HG02759 (cell line): Measurements from ENCODE around the gene MEIOC.
"Not testable (repeated sequence)": the region's sequence is repeated elsewhere in the genome, so short reads cannot be mapped to it uniquely, and the experiment has no call there.

Source experiments
- ATAC-seq: cut with Tn5 transposase; IDR thresholded peaks from one replicate; pipeline ENCODE4 v1.9.1; 2021; ENCODE audit warnings: mild to moderate bottlenecking, moderate library complexity; ENCODE audit not compliant: unreplicated experiment

Gene MEIOC

DNA sequence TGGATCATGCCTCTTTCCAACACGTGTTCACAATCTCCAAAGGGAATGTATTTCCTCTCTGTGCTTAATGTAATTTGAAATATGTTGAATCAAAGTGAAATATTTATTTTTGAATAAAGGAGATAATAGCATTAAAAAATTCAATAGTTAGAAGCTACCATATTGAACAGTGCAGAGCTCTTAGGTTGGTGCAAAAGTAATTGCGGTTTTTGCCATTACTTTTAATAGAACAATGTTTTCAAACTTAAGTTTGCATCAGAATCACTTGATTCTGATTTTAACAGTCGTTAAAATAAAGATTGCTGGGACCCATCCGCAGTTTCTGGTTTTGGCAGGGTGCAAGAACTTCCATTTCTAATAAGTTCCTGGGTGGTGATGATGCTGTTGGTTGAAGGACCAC lies 10.0 kb upstream of the MEIOC start:
- ATAC-seq: no peak

DNA sequence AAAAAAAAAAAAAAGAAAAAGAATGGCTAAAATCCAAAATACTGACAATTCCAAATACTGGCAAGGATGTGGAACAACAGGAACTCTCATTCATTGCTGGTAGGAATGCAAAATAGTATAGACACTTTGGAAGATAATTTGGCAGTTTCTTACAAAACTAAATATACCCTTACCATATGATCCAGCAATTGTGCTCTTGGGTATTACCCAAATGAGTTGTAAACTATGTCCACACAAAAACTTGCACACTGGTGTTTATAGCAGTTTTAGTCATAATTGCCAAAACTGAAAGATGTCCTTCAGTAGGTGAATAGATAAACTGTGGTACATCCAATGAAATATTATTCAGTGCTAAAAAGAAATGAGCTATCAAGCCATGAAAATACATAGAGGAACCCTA lies 8.5 kb upstream of the MEIOC start:
- no peak for ATAC-seq

DNA sequence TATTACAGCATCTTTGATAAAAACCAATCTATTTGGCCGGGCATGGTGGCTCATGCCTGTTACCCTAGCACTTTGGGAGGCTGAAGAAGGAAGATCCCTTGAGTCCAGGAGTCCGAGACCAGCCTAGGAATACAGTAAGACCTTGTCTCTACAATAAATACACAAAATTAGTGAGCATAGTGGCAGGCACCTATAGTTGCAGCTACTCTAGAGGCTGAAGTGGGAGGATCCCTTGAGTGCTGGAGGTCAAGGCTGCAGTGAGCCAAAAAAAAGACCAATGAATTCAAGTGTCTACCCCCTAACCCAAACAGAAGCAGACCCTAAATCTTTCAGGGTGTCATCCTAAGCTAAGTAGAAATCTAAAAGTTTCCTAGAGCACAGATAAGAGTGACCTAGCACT lies 7.3 kb upstream of the MEIOC start:
- no peak for ATAC-seq

DNA sequence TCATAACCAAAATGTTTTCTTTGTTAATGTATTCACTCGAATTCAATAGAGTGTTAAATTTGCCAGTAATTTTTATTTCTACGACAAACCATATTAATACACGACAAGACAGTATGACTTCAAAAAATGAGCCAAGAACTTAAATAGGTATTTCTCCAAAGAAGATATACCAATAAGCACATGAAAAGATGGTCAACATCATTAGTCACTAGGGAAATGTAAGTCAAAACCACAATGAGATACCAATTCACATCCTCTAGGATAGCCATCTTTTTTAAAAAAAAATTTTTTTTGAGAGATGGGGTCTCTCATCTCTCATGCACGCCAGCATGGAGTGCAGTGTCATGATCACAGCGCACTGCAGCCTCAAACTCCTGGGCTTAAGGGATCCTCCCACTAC lies 5.0 kb upstream of the MEIOC start:
- ATAC-seq: no peak

DNA sequence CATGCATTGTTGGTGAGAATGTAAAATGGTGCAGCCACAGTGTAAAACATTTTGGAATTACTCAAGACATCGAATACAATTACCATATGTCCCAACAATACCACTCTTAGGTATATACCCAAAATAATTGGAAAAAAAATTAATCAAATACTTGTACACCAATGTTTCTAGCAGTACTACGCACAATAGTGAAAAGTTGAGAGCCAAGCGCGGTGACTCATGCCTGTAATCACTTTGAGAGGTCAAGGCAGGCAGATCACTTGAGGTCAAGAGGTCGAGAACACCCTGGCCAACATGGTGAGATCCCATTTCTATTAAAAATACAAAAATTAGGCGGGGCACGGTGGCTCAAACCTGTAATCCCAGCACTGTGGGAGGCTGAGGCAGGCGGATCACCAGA lies 3.5 kb upstream of the MEIOC start:
- ATAC-seq: no peak

DNA sequence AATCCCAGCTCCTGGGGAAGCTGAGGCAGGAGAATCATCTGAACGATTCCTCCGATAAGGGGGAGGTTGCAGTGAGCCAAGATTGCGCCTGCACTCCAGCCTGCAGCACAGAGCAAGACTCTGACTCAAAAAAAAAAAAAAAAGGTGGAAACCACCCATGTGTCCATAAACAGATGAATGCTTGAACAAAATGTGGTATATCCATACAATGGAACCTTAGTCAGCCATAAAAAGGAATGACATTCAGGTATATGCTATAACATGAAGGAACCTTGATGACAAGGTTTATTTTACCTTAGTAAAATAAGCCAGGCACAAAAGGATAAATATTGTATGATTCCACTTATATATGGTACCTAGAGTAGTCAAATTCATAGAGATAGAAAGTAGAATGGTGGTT lies 2.9 kb upstream of the MEIOC start:
- no peak for ATAC-seq

DNA sequence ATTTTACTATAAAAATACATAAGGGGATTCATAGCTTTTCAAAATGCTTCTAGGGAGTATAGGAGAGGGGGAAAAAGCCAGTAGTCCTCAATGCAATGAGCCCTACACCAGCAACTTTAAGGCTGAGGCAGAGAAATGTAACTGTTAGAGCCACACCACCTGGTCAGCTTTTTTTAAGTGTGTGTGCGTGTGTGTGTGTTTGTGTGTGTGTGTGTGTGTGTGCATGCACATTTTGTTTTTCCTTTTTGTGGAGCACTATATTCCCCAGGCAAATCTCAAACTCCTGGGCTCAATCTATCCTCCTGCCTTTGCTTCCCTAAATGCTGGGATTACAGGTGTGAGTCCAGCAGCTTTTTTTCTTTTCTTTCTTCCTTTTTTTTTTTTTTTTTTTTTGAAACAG lies 2.3 kb upstream of the MEIOC start:
- ATAC-seq: no peak

DNA sequence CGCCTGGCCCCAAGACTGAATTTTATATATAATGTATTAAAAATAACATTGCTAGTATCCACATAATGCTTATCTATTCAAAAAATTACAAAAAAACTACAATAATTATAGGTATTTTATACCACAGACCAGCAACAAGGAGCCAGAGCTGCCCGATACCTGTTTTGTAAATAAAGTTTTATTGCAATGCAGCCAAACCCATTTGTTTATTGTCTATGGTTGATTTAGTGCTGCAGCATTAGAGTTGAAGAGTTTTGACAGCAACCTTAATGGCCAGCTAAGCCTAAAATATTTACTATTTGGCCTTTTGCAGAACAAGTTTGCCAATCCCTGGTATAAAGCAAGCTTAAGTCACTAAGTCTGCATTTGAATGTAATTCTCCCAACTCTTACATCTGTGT lies 5.6 kb downstream of the MEIOC start:
- no peak for ATAC-seq

DNA sequence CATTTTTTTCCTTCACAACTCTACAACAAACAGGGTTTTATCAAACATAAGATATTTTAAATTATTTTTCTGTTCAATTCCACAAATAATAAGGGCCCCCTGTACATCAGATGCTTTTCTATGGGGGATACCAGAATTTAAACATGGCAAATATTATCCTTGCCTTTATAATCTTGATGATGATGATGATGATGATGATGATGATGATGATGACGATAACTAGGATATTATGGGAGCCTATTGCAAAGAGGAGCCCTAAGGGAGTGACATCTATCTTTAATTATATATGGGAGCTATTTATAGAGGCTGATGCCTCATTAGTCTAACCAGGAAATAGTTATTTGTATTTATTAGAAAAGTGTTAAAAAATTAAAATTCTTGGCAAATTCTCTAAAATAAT lies 6.8 kb downstream of the MEIOC start:
- ATAC-seq: no peak

DNA sequence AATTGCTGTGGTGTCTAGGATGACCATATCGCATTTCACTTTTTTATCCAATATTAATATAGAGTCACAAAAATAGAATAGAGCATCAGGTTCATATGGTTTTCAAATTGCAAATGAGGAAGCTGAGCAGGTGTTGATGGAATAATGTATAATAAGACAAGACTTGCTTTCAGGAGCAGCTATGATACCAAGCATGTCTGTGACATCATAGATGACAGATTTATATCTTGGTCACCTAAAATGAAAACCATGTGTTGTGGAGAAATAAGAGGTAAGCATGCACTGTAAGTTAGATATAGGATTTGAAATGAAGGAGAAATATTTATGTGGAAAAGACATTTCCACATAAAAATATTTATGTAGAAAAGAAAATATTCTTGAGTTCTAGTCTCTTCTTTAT lies 8.6 kb downstream of the MEIOC start:
- ATAC-seq: no peak

DNA sequence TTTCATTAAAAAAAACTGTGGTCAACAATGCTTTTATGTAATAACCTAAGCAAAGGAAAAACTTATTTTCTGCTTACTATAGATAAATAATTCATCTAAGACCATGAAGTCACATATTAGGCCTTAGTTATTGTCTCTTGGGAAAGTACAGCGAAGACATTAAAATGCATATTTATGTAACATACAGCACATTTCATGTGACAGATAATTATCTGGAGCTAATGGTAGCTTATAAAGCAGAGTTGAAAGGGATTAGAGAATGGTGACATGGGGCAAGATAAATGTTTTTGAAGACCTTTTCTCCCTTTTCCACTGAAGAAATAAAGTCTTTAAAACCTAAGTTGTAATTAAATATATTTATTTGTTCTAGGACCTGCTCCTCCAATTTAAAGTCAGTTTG lies 9.7 kb downstream of the MEIOC start:
- ATAC-seq: no peak

DNA sequence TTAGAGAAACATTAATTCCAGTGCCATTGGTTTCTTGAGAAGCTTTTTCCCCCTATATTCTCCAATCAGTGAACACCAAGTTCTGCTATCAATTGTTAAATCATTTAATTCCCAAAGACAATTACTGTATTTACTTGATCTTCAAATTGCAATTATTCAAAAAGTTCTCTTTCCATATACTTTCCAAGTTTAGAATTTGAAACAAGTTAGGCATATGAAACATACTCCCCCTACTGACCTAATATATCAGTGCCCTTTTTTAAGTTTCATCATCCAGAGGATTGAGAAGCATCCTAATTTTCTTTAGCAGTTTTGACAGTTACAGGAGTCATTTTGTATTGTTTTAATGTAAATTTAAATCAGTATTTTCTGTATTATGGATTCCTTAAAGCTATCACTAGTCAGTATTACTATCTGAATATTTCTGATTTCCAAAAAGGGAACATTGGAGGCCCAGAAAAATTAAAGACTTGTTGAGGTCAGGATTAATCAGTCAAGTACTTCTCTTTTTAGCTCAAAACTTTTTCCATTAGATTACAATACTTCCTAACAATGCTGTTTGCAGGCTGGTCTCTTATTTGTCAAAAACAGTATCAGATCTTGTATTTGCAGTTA lies 16.3 kb downstream of the MEIOC start:
- ATAC-seq: no peak

DNA sequence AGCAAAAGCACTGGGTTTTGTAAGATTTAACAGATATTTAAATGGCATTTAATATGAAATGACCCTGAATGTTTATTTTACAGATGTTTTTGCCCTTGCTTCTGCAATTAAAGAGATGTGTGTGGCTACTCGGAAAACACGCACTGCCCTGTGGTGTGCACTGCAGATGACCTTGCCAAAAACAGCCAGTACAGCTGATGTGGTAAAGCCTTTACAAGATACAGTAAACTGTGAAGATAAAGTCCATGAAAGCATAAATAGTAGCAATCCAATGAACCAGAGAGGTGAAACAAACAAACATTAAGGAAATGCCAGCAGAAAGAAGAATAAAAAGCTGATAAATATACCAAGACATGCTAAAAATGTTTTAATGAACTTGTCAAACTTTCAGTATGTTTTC lies 17.6 kb downstream of the MEIOC start:
- no peak for ATAC-seq

DNA sequence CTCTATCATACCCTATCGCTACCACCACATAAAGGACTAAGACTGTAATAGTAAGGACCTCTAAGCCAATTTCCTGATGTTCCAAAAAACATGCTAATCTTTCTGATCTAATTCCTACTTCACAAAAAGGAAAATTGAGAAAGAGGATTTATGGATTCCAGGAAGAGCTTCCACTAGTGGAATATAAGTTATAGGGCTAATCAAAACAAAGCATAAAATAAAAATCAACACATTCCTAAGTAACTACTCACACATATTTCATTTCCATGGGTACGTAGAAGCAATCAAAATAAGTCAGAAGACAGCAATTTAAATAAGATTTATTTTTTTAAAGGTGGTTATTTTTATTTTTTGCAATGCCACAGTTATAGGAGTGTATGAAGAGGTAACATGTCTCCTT lies 20.9 kb downstream of the MEIOC start:
- no peak for ATAC-seq

DNA sequence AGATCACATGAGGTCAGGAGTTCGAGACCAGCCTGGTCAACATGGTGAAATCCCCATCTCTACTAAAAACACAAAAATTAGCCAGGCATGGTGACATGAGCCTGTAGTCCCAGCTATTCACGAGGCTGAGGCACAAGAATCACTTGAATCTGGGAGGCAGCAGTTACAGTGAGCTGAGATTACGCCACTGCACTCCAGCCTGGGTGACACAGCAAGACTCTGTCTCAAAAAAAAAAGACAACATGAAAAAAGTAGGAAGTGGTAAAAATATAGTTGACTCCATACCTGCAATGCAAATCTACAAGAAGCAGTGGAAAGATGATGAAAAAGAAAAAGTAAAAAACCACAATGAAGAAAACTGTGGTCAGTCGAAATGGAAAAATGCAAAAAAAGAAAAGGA lies 27.0 kb downstream of the MEIOC start:
- not testable (repeated sequence) for ATAC-seq

DNA sequence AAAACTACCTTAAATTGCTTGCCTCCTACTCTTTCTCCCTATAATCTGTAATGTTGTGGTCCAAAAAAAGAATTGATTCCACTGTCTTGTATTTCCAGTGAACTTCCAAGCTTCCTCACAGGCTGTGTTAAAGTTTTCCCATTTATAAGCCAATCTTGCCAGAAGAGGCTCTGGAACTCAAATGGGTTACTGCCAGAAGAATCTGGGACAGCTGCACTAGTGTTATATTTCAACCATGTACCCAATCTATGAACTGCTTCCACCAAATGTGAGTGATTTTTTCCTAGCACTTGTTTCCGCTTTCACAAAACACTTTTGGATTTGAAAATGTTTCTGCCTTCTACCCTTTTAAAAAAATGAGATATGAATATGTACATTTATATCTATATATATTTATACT lies 31.5 kb downstream of the MEIOC start:
- no peak for ATAC-seq

DNA sequence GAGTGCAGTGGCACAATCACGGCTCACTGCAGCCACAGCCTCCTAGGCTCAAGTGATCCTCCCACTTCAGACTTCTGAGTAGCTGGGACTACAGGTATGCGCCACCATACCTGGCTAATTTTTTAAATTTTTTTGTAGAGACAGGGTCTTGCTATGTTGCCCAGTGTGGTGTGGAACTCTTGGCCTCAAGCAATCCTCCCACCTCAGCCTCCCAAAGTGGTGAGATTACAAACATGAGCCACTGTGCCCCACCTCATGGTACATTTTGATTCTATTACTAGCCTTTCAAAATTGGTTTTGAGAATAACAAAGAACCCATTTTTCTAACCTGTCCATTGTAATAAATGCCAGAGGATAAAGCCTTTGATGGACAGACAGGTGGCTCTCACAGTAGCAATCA lies 31.9 kb downstream of the MEIOC start:
- no peak for ATAC-seq

DNA sequence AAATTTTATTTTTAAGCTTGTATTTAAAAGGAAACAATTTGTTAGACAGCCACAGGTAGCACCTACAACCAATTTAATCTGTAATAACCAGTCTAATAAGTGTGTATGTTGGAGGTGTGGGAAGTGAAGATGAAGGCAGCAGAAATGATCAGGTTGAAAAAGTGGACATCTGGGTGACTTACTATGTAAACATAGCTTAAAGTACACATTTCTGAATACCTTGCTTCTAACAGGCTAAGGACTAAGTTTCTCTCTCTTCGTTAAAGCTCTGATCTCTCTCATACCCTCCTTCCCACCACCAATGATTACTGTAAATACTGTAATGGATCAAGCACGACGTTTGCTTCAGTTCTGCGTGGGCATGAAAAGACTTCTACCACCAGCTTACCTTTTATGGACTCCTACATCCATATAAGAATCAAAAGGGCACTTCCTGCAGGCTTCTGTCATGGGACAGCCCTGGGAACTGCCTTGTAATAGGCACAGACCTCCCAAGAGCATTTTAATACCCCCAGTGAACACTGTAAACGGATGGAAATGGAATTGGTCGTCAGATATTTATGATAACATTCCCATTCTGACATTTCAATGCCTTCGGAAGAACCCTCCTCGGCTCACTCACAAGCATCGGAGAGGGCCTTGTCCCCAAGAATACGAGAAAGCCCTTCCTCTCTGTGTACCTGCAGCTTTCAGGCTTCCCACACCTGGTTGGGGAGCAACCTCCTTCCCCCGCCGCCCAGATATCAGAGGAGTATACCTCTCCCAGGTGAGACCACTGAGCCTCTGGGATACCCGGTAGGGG lies 32.6 kb downstream of the MEIOC start:
- ATAC-seq: no peak

DNA sequence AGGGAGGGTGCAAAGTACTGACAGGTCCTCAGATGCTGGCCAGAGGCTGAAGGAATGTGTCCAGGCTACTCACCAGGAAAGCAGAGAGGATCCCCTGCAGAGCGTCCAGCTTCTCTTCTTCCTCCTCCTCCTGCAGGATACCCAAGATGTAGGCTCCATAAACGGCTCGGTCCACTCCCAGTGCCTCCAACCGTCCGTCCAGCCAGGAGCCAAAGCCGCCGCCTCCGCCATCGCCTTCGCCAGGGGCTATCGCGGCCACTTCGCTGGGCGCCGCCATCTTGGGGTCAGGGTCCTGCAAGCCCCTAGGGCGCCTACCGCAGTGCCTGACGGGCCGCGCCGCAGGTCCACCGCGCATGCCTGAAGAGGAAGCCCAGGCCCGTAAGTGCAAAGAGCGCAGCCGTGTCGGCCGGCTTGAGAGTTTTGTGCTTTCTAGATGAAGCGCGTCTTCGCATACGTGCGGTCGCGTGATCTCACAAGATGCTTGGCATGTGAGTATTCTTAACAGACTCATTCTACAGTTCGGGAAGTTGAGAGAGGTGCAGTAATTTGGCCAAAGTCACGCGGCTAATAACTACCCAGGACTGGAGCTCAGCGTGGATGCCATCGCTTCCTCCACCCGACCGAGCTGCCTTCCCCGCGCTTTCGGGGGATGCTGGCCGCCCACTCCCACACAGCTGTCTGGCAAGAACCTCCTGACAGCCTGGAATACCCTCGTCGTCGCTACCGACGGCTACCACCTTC lies 33.4 kb downstream of the MEIOC start, which contains the start of gene CCDC43:
Gene CCDC43 (minus strand): TSS at position 300 of the 741 bp plus-strand sequence. CDS start 23 bp downstream, at position 277.
- peak; percentile 90 for ATAC-seq

DNA sequence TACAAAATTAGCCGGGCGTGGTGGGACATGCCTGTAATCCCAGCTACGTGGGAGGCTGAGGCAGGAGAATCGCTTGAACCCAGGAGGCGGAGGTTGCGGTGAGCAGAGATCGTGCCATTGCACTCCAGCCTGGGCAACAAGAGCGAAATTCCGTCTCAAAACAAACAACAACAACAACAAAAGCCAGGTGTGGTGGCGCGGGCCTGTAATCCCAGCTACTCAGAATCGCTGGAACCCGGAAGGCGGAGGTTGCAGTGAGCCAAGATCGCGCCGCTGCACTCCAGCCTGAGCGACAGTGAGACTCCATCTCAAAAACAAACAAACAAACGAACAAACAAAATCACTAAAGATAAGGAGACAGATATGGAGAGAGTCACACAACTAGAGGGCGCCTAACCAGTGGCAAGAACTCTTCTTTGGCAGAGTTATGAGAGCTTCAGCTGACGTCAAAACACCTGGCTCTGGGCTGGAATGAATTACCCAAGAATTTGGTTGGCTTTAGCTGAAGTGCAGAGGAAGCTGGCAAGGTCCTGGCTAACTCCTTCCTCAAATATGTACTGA lies 34.6 kb downstream of the MEIOC start:
- ATAC-seq: not testable (repeated sequence)

DNA sequence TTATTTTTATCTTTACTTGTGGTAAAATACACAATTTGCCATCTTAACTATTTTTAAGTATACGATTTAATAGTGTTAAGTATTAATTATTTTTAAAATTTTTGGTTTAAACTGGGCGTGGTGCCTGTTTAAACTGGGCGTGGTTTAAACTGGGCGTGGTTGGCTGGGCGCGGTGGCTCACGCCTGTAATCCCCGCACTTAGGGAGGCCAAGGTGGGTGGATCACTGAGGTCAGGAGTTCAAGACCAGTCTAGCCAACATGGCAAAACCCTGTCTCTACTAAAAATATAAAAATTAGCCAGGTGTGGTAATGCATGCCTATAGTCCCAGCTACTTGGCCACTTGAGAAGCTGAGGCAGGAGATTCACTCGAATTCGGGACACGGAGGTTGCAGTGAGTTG lies 37.3 kb downstream of the MEIOC start:
- ATAC-seq: no peak

DNA sequence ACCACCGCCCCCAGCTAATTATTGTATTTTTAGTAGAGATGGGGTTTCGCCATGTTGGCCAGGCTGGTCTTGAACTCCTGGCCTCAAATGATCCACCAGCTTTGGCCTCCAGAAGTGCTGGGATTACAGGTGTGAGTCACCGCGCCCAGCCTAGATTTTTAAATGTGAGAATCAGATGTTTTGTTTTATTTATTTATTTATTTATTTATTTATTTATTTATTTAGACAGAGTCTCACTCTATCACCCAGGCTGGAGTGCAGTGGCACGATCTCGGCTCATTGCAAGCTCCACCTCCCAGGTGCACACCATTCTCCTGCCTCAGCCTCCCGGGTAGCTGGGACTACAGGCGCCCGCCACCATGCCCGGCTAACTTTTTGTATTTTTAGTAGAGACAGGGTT lies 44.0 kb downstream of the MEIOC start:
- ATAC-seq: not testable (repeated sequence)
